ENCODE data around the gene KCNJ15.

The KCNJ15 gene

GRCh38 chr21:38326899-38327298, 70.1 kb downstream of the KCNJ15 start:
- H3K36me3 ChIP-seq (ENCODE audit: control insufficient read depth, insufficient read depth, low read length) = no peaks in the 10 kb centered on the region
- no peak overlapping the region for H3K4me3 ChIP-seq (ENCODE audit: low read depth, low read length)
- H3K9ac ChIP-seq (ENCODE audit: low read length) = no peak overlapping the region
- peaks cover 3% of the 10 kb centered on the region; the same call in 1 of the 2 replicates for H3K9me3 ChIP-seq (ENCODE audit: control insufficient read depth, insufficient read depth, low read depth, low read length)
- H3K4me1 ChIP-seq (ENCODE audit: control insufficient read depth, insufficient read depth, low read length) = peaks cover 21% of the 10 kb centered on the region
- no peaks in the 10 kb centered on the region for H3K27me3 ChIP-seq (ENCODE audit: control insufficient read depth, insufficient read depth, low read length)
- H3K27ac ChIP-seq (ENCODE audit: low read depth, low read length) = no peak overlapping the region

GRCh38 chr21:38327984-38328383, 71.2 kb downstream of the KCNJ15 start:
- H3K27me3 ChIP-seq (ENCODE audit: control insufficient read depth, insufficient read depth, low read length) = no peaks in the 10 kb centered on the region
- H3K4me1 ChIP-seq (ENCODE audit: control insufficient read depth, insufficient read depth, low read length) = peaks cover 21% of the 10 kb centered on the region
- no peak overlapping the region for H3K4me3 ChIP-seq (ENCODE audit: low read depth, low read length)
- no peak overlapping the region for H3K9ac ChIP-seq (ENCODE audit: low read length)
- H3K9me3 ChIP-seq (ENCODE audit: control insufficient read depth, insufficient read depth, low read depth, low read length) = peaks cover 2% of the 10 kb centered on the region; the same call in 1 of the 2 replicates
- H3K27ac ChIP-seq (ENCODE audit: low read depth, low read length) = no peak overlapping the region
- no peaks in the 10 kb centered on the region for H3K36me3 ChIP-seq (ENCODE audit: control insufficient read depth, insufficient read depth, low read length)

GRCh38 chr21:38329162-38329561, 72.4 kb downstream of the KCNJ15 start:
- peaks cover 15% of the 10 kb centered on the region for H3K4me1 ChIP-seq (ENCODE audit: control insufficient read depth, insufficient read depth, low read length)
- no peak overlapping the region for H3K9ac ChIP-seq (ENCODE audit: low read length)
- H3K27ac ChIP-seq (ENCODE audit: low read depth, low read length) = no peak overlapping the region
- no peaks in the 10 kb centered on the region for H3K9me3 ChIP-seq (ENCODE audit: control insufficient read depth, insufficient read depth, low read depth, low read length)
- no peaks in the 10 kb centered on the region for H3K27me3 ChIP-seq (ENCODE audit: control insufficient read depth, insufficient read depth, low read length)
- no peaks in the 10 kb centered on the region for H3K36me3 ChIP-seq (ENCODE audit: control insufficient read depth, insufficient read depth, low read length)
- H3K4me3 ChIP-seq (ENCODE audit: low read depth, low read length) = no peak overlapping the region

- H3K9ac ChIP-seq (ENCODE audit: low read length) = no peak overlapping the region
- H3K27me3 ChIP-seq (ENCODE audit: control insufficient read depth, insufficient read depth, low read length) = no peaks in the 10 kb centered on the region
- H3K27ac ChIP-seq (ENCODE audit: low read depth, low read length) = no peak overlapping the region
- no peaks in the 10 kb centered on the region for H3K9me3 ChIP-seq (ENCODE audit: control insufficient read depth, insufficient read depth, low read depth, low read length)
- no peak overlapping the region for H3K4me3 ChIP-seq (ENCODE audit: low read depth, low read length)
- no peaks in the 10 kb centered on the region for H3K36me3 ChIP-seq (ENCODE audit: control insufficient read depth, insufficient read depth, low read length)
- peaks cover 1% of the 10 kb centered on the region; the same call in 1 of the 2 replicates for H3K4me1 ChIP-seq (ENCODE audit: control insufficient read depth, insufficient read depth, low read length)
These were observed 73.9 kb downstream of the KCNJ15 start for GRCh38 chr21:38330666-38331065.

GRCh38 chr21:38333301-38334272, 76.8 kb downstream of the KCNJ15 start:
- Histone ChIP-seq H3K4me1 (ENCODE audit: control insufficient read depth, insufficient read depth, low read length) (no peaks in the 10 kb centered on the region), H3K9ac (ENCODE audit: low read length) (no peak overlapping the region), H3K27me3 (ENCODE audit: control insufficient read depth, insufficient read depth, low read length) (no peaks in the 10 kb centered on the region), H3K4me3 (ENCODE audit: low read depth, low read length) (no peak overlapping the region), H3K27ac (ENCODE audit: low read depth, low read length) (no peak overlapping the region), H3K36me3 (ENCODE audit: control insufficient read depth, insufficient read depth, low read length) (no peaks in the 10 kb centered on the region), H3K9me3 (ENCODE audit: control insufficient read depth, insufficient read depth, low read depth, low read length) (no peaks in the 10 kb centered on the region)

- no peak overlapping the region for H3K27ac ChIP-seq (ENCODE audit: low read depth, low read length)
- H3K4me3 ChIP-seq (ENCODE audit: low read depth, low read length) = no peak overlapping the region
- no peaks in the 10 kb centered on the region for H3K4me1 ChIP-seq (ENCODE audit: control insufficient read depth, insufficient read depth, low read length)
- no peaks in the 10 kb centered on the region for H3K36me3 ChIP-seq (ENCODE audit: control insufficient read depth, insufficient read depth, low read length)
- no peaks in the 10 kb centered on the region for H3K9me3 ChIP-seq (ENCODE audit: control insufficient read depth, insufficient read depth, low read depth, low read length)
- H3K9ac ChIP-seq (ENCODE audit: low read length) = no peak overlapping the region
- no peaks in the 10 kb centered on the region for H3K27me3 ChIP-seq (ENCODE audit: control insufficient read depth, insufficient read depth, low read length)
These were observed 78.1 kb downstream of the KCNJ15 start for GRCh38 chr21:38334866-38335265.

GRCh38 chr21:38337793-38338192, 81.0 kb downstream of the KCNJ15 start:
- Histone ChIP-seq H3K9ac (ENCODE audit: low read length) (no peak overlapping the region), H3K27me3 (ENCODE audit: control insufficient read depth, insufficient read depth, low read length) (no peaks in the 10 kb centered on the region), H3K9me3 (ENCODE audit: control insufficient read depth, insufficient read depth, low read depth, low read length) (no peaks in the 10 kb centered on the region), H3K4me1 (ENCODE audit: control insufficient read depth, insufficient read depth, low read length) (no peaks in the 10 kb centered on the region), H3K36me3 (ENCODE audit: control insufficient read depth, insufficient read depth, low read length) (no peaks in the 10 kb centered on the region), H3K27ac (ENCODE audit: low read depth, low read length) (no peak overlapping the region), H3K4me3 (ENCODE audit: low read depth, low read length) (no peak overlapping the region)

GRCh38 chr21:38340131-38340530, 83.3 kb downstream of the KCNJ15 start:
- no peak overlapping the region for H3K27ac ChIP-seq (ENCODE audit: low read depth, low read length)
- H3K9me3 ChIP-seq (ENCODE audit: control insufficient read depth, insufficient read depth, low read depth, low read length) = no peaks in the 10 kb centered on the region
- H3K36me3 ChIP-seq (ENCODE audit: control insufficient read depth, insufficient read depth, low read length) = no peaks in the 10 kb centered on the region
- H3K4me3 ChIP-seq (ENCODE audit: low read depth, low read length) = no peak overlapping the region
- no peaks in the 10 kb centered on the region for H3K4me1 ChIP-seq (ENCODE audit: control insufficient read depth, insufficient read depth, low read length)
- no peaks in the 10 kb centered on the region for H3K27me3 ChIP-seq (ENCODE audit: control insufficient read depth, insufficient read depth, low read length)
- no peak overlapping the region for H3K9ac ChIP-seq (ENCODE audit: low read length)

- Histone ChIP-seq H3K27me3 (ENCODE audit: control insufficient read depth, insufficient read depth, low read length) (no peaks in the 10 kb centered on the region), H3K27ac (ENCODE audit: low read depth, low read length) (no peak overlapping the region), H3K4me3 (ENCODE audit: low read depth, low read length) (no peak overlapping the region), H3K9me3 (ENCODE audit: control insufficient read depth, insufficient read depth, low read depth, low read length) (no peaks in the 10 kb centered on the region), H3K4me1 (ENCODE audit: control insufficient read depth, insufficient read depth, low read length) (no peaks in the 10 kb centered on the region), H3K36me3 (ENCODE audit: control insufficient read depth, insufficient read depth, low read length) (no peaks in the 10 kb centered on the region), H3K9ac (ENCODE audit: low read length) (no peak overlapping the region)
These were observed 84.8 kb downstream of the KCNJ15 start for GRCh38 chr21:38341546-38342012.

- Histone ChIP-seq H3K36me3 (ENCODE audit: control insufficient read depth, insufficient read depth, low read length) (no peaks in the 10 kb centered on the region), H3K27ac (ENCODE audit: low read depth, low read length) (no peak overlapping the region), H3K9me3 (ENCODE audit: control insufficient read depth, insufficient read depth, low read depth, low read length) (no peaks in the 10 kb centered on the region), H3K4me3 (ENCODE audit: low read depth, low read length) (no peak overlapping the region), H3K9ac (ENCODE audit: low read length) (no peak overlapping the region), H3K27me3 (ENCODE audit: control insufficient read depth, insufficient read depth, low read length) (no peaks in the 10 kb centered on the region), H3K4me1 (ENCODE audit: control insufficient read depth, insufficient read depth, low read length) (no peaks in the 10 kb centered on the region)
These were observed 85.9 kb downstream of the KCNJ15 start for GRCh38 chr21:38342739-38343138.

- H3K9me3 ChIP-seq (ENCODE audit: control insufficient read depth, insufficient read depth, low read depth, low read length) = no peaks in the 10 kb centered on the region
- no peak overlapping the region for H3K9ac ChIP-seq (ENCODE audit: low read length)
- no peak overlapping the region for H3K27ac ChIP-seq (ENCODE audit: low read depth, low read length)
- no peaks in the 10 kb centered on the region for H3K4me1 ChIP-seq (ENCODE audit: control insufficient read depth, insufficient read depth, low read length)
- no peak overlapping the region for H3K4me3 ChIP-seq (ENCODE audit: low read depth, low read length)
- H3K36me3 ChIP-seq (ENCODE audit: control insufficient read depth, insufficient read depth, low read length) = no peaks in the 10 kb centered on the region
- no peaks in the 10 kb centered on the region; the same call in 1 of the 2 replicates for H3K27me3 ChIP-seq (ENCODE audit: control insufficient read depth, insufficient read depth, low read length)
These were observed 86.9 kb downstream of the KCNJ15 start for GRCh38 chr21:38343691-38344090.

All from HUES6 (cell line).